GM12878 (cell line): Measurements from ENCODE around the gene USPL1. TPM values are rescaled to one million over a fixed set of nuclear protein-coding genes. Genes with fewer than 3 reads are reported as not detected.

Source experiments
- ATAC-seq: fragments of 200-7000 bp; cut with Tn5 transposase; 3 replicates; pipeline ENCODE4 v1.9.1; 2020; ENCODE audit warnings: mild to moderate bottlenecking, moderate library complexity
- BruUV-seq: library from RNA; stranded (reverse); fragments of 400-500 nt; replicated peaks from 2 replicates; lab custom pipeline; 2021; lab: Mats Ljungman, UMichigan
- CTCF ChIA-PET: fragments of 300-600 bp; sonication (Branson Sonifier 250); formaldehyde crosslinking; extraction: SDS; loops from one replicate; lab custom pipeline; 2021; ENCODE audit warnings: inconsistent platforms; lab: Yijun Ruan, JAX
- POLR2A ChIA-PET: fragments of 350-600 bp; formaldehyde crosslinking; extraction: SDS; loops from one replicate; lab custom pipeline; 2021; ENCODE audit warnings: inconsistent platforms; lab: Charles Lee
- RAD21 ChIA-PET: fragments of 300-600 bp; sonication (Branson Sonifier 250); formaldehyde crosslinking; loops from one replicate; lab custom pipeline; 2023; ENCODE audit warnings: antibody characterized with exemption; ENCODE audit not compliant: unreplicated experiment; lab: Charles Lee
- SMC1A ChIA-PET: fragments of 300-600 bp; sonication (Branson Sonifier 250); formaldehyde crosslinking; loops from one replicate; lab custom pipeline; 2023; ENCODE audit not compliant: unreplicated experiment, uncharacterized antibody; lab: Charles Lee
- DNase-seq: peaks from one replicate; pipeline ENCODE4 v3.0.0-alpha.2; 2011; ENCODE audit warnings: low read depth, low spot score
- FAIRE-seq: peaks from 3 replicates; lab custom pipeline; 2011; peaks lifted over from hg19 to GRCh38; lab: Jason Lieb, UNC
- H2AFZ ChIP-seq: 2 replicates; pipeline ENCODE4 v1.6.0; 2011; ENCODE audit warnings: low read depth, low read length, control low read depth; ENCODE audit not compliant: control insufficient read depth
- H3K27ac ChIP-seq: 2 replicates; pipeline ENCODE4 v1.5.1; 2011; ENCODE audit warnings: control low read depth; ENCODE audit not compliant: control insufficient read depth, insufficient read depth
- H3K27me3 ChIP-seq, 2 experiments: replicated peaks in 1 of 2; 2 replicates each; pipeline versions ENCODE4 v1.6.0 to v1.6.1; 2011; ENCODE audit warnings: low read length in 1 of 2; ENCODE audit not compliant: control insufficient read depth in 2 of 2, insufficient read depth in 2 of 2
- H3K36me3 ChIP-seq, 2 experiments: 2 replicates each; pipeline ENCODE4 v1.5.1; 2011; ENCODE audit warnings: low read length in 1 of 2; ENCODE audit not compliant: control insufficient read depth in 2 of 2, insufficient read depth in 2 of 2
- H3K4me1 ChIP-seq: 2 replicates; pipeline ENCODE4 v1.6.1; 2011; ENCODE audit warnings: mild to moderate bottlenecking, low read length, moderate library complexity, mixed read lengths; ENCODE audit not compliant: control insufficient read depth, insufficient read depth
- H3K4me2 ChIP-seq: 2 replicates; pipeline ENCODE4 v1.6.0; 2011; ENCODE audit warnings: control low read depth; ENCODE audit not compliant: control insufficient read depth, insufficient read depth
- H3K4me3 ChIP-seq: fragments of 200-600 bp; sonication (generic); 2 replicates; pipeline ENCODE4 v1.5.1; 2016
- H3K79me2 ChIP-seq: 2 replicates; pipeline ENCODE4 v1.6.0; 2011; ENCODE audit warnings: low read length; ENCODE audit not compliant: control insufficient read depth, insufficient read depth
- H3K9ac ChIP-seq: 2 replicates; pipeline ENCODE4 v1.8.0; 2011; ENCODE audit warnings: low read length, control low read depth, mixed read lengths; ENCODE audit not compliant: control insufficient read depth, insufficient read depth
- H3K9me3 ChIP-seq: replicated peaks from 3 replicates; pipeline ENCODE4 v1.5.1; 2011; ENCODE audit warnings: mild to moderate bottlenecking, low read length; ENCODE audit not compliant: control insufficient read depth, insufficient read depth
- H4K20me1 ChIP-seq: 2 replicates; pipeline ENCODE4 v1.6.0; 2011; ENCODE audit not compliant: control insufficient read depth, insufficient read depth
- ATF2 ChIP-seq: IDR thresholded peaks from 2 replicates; pipeline ENCODE4 v1.6.1; 2012; ENCODE audit warnings: low read length, inconsistent platforms
- ESRRA ChIP-seq: IDR thresholded peaks from 2 replicates; pipeline ENCODE4 v1.6.1; 2012; ENCODE audit warnings: mild to moderate bottlenecking, low read length, improper control_type of control experiment
- IKZF2 ChIP-seq, 2 experiments: fragments of 450-650 bp; IDR thresholded peaks; 2 replicates each; pipeline ENCODE4 v1.6.1; 2017; ENCODE audit warnings: mild to moderate bottlenecking in 2 of 2, moderate library complexity in 2 of 2
- PRDM15 ChIP-seq: fragments of 450-650 bp; formaldehyde crosslinking; IDR thresholded peaks from 2 replicates; pipeline ENCODE4 v1.4.0; 2020; ENCODE audit warnings: mild to moderate bottlenecking, moderate library complexity
- SMAD5 ChIP-seq: IDR thresholded peaks from 2 replicates; pipeline ENCODE4 v1.6.1; 2016; ENCODE audit warnings: antibody characterized with exemption, low read depth
- TARDBP ChIP-seq: IDR thresholded peaks from 2 replicates; pipeline ENCODE4 v1.6.1; 2016; ENCODE audit warnings: borderline replicate concordance
- WGBS: methylation state at CpG from one replicate; pipeline ENCODE4 v1.1.6; 2016; ENCODE audit warnings: low lambda C conversion rate; ENCODE audit not compliant: insufficient replicate concordance, insufficient coverage; ENCODE audit errors: missing lambda C conversion rate; 5-methylcytosine and 5-hydroxymethylcytosine counted together
- in situ Hi-C: fragments of 300-500 bp; cut with MboI; formaldehyde crosslinking; loops from 9 replicates; pipeline ENCODE4 v1.14.3; 2018; ENCODE audit warnings: mixed read lengths
- intact Hi-C: fragments of 100-400 bp; cut with micrococcal nuclease; formaldehyde crosslinking; loops from one replicate; pipeline ENCODE4 v1.14.2; 2022; ENCODE audit not compliant: unreplicated experiment
- polyA plus RNA-seq, 11 experiments: library from polyadenylated mRNA; depleted of rRNA in 4 of 11; unstranded in 6 of 11; stranded (reverse) in 5 of 11; fragments of >200 nt; fragmentation: Nextera tagmentation in 4 of 11; fragmentation: Illumina TruSeq in 1 of 11; extraction: Ambion mirVana in 4 of 11; extraction: Trizol in 1 of 11; gene quantifications; 1 replicate in 1 of 11; 2 replicates in 10 of 11; pipeline versions ENCODE4 v1.2.1 to v1.2.3, GENCODE V29; 2011 to 2016; ENCODE audit warnings: inconsistent platforms in 2 of 11, missing spikeins in 2 of 11, low read depth in 1 of 11
- total RNA-seq, 4 experiments: library from RNA; depleted of rRNA in 3 of 4; stranded (reverse); fragments of >200 nt in 3 of 4; fragmentation: Illumina TruSeq in 1 of 4; extraction: Trizol in 1 of 4; gene quantifications; 2 replicates each; pipeline versions ENCODE4 v1.2.1 to v1.2.3, GENCODE V29; 2013 to 2021

Gene USPL1
- total and polyA plus RNA-seq, 10 of the 15 experiments (the other 5 are each of a cell fraction or from before 2014, with no cell fraction given), result 7.9 to 23.2 (median 15.8) TPM

- 95% methylated on average over 1 of the region's 1 CpG for WGBS
- H3K9me3 ChIP-seq, result no peaks in the 10 kb centered on the region
- peak; percentile 13; the same call in 1 of the 3 replicates for ATAC-seq
- CTCF ChIA-PET, result no interaction called here
- no peaks in the 10 kb centered on the region for H3K27me3 ChIP-seq
- no peak overlapping the region for H3K4me3 ChIP-seq
- H3K79me2 ChIP-seq, result peaks cover 52% of the 10 kb centered on the region
- no peak overlapping the region for H3K4me2 ChIP-seq
- H2AFZ ChIP-seq, result no peak overlapping the region
- no peak for DNase-seq
- H3K27ac ChIP-seq, result no peak overlapping the region
- no peak overlapping the region for H3K9ac ChIP-seq
- TF ChIP-seq IKZF2 (IDR thresholded peaks at IDR 0.05) (no peak), SMAD5 (no peak), PRDM15 (CRISPR knock-in tag) (no peak), ATF2 (no peak), ESRRA (no peak), TARDBP (no peak)
- FAIRE-seq, result no peak
- no TSS peak for BruUV-seq
- POLR2A ChIA-PET, result interaction anchor here (1.4 kb wide), 1 partner anchor 9 kb away, joined by 3 read pairs; no protein-coding TSS in a partner anchor
- RAD21 ChIA-PET, result interaction anchor here (1.5 kb wide), 1 partner anchor 17 kb away, joined by 4 read pairs; no protein-coding TSS in a partner anchor
- peaks cover 7% of the 10 kb centered on the region for H3K4me1 ChIP-seq
- intact Hi-C loops (no loop called here), in situ Hi-C loops (no loop called here)
- SMC1A ChIA-PET, result interaction anchor here (0.8 to 2.4 kb wide), 2 partner anchors 11 to 250 kb away, joined by 3 to 6 read pairs; no protein-coding TSS in a partner anchor
- no peaks in the 10 kb centered on the region; the same call in 1 of the 2 replicates for H4K20me1 ChIP-seq
- H3K36me3 ChIP-seq, result peaks cover 4 to 25% of the 10 kb centered on the region in 2 experiments
Observed at GRCh38 chr13:30624630-30625029, 6.9 kb downstream of the USPL1 start.
